ENCODE measurements around the gene KRTAP9-7. TPM values are rescaled to one million over a fixed set of nuclear protein-coding genes. Genes with fewer than 3 reads are reported as not detected.

The KRTAP9-7 gene
- total RNA-seq, 4 donors from 2014 or later = not detected

GRCh38 chr17:41271858-41272257, 3.6 kb upstream of the KRTAP9-7 start:
- intact Hi-C loops (cut with DNase I) = no loop called here
- Histone ChIP-seq H3K27ac (replicated peaks in 1 of 4) (no peak overlapping the region), H3K27me3 (peaks cover 0 to 10% (median 0%) of the 10 kb centered on the region in 4 donors), H3K36me3 (no peaks in the 10 kb centered on the region), H3K4me3 (no peak overlapping the region), H3K4me1 (no peaks in the 10 kb centered on the region), H3K9me3 (no peaks in the 10 kb centered on the region)
- 88% methylated on average over 1 of the region's 1 CpG for WGBS
- TF ChIP-seq CTCF (IDR thresholded peaks at IDR 0.05) = no peak
- no peak for TF ChIP-seq POLR2AphosphoS5 (IDR thresholded peaks at IDR 0.05)
- no peak for TF ChIP-seq POLR2A (IDR thresholded peaks at IDR 0.05; ENCODE audit: low read depth)
- no peak for TF ChIP-seq EP300 (IDR thresholded peaks at IDR 0.05)
- no peak for DNase-seq (ENCODE audit: extremely low spot score)

- no peak for TF ChIP-seq POLR2AphosphoS5 (IDR thresholded peaks at IDR 0.05)
- TF ChIP-seq POLR2A (IDR thresholded peaks at IDR 0.05; ENCODE audit: low read depth) = no peak
- no peak for TF ChIP-seq EP300 (IDR thresholded peaks at IDR 0.05)
- no peak for TF ChIP-seq CTCF (IDR thresholded peaks at IDR 0.05)
- no peaks in the 10 kb centered on the region for H3K4me1 ChIP-seq
These were observed 2.9 kb downstream of the KRTAP9-7 start for GRCh38 chr17:41278176-41278955.

GRCh38 chr17:41284043-41284442, 8.5 kb downstream of the KRTAP9-7 start:
- DNase-seq (ENCODE audit: extremely low spot score) = no peak
- H3K27me3 ChIP-seq = peaks cover 0 to 4% (median 0%) of the 10 kb centered on the region in 4 donors
- TF ChIP-seq EP300 (IDR thresholded peaks at IDR 0.05) = no peak
- no peak overlapping the region for H3K27ac ChIP-seq (replicated peaks in 1 of 4)
- 36% methylated on average over 3 of the region's 3 CpGs for WGBS
- H3K9me3 ChIP-seq = no peaks in the 10 kb centered on the region
- H3K4me1 ChIP-seq = peaks cover 0 to 11% (median 10%) of the 10 kb centered on the region in 4 donors
- no peaks in the 10 kb centered on the region for H3K36me3 ChIP-seq
- no peak overlapping the region for H3K4me3 ChIP-seq
- intact Hi-C loops (cut with DNase I) = no loop called here

More at GRCh38 chr17:41278176-41278955, 2.9 kb downstream of the KRTAP9-7 start:
- Histone ChIP-seq H3K36me3 (no peaks in the 10 kb centered on the region), H3K9me3 (no peaks in the 10 kb centered on the region), H3K27me3 (peaks cover 0 to 10% (median 2%) of the 10 kb centered on the region in 4 donors), H3K4me3 (no peak overlapping the region), H3K27ac (replicated peaks in 1 of 4) (no peak overlapping the region)
- DNase-seq (ENCODE audit: extremely low spot score) = no peak
- intact Hi-C loops (cut with DNase I) = no loop called here
- WGBS = 85% methylated on average over 3 of the region's 3 CpGs

- H3K9me3 ChIP-seq = no peaks in the 10 kb centered on the region
- TF ChIP-seq CTCF (IDR thresholded peaks at IDR 0.05) = no peak
- no peak for TF ChIP-seq EP300 (IDR thresholded peaks at IDR 0.05)
- TF ChIP-seq POLR2A (IDR thresholded peaks at IDR 0.05; ENCODE audit: low read depth) = no peak
- no peak for TF ChIP-seq POLR2AphosphoS5 (IDR thresholded peaks at IDR 0.05)
- H3K4me3 ChIP-seq = no peak overlapping the region
- no peaks in the 10 kb centered on the region for H3K36me3 ChIP-seq
- peaks cover 0 to 4% (median 0%) of the 10 kb centered on the region in 4 donors for H3K27me3 ChIP-seq
- H3K4me1 ChIP-seq = peaks cover 0 to 11% (median 10%) of the 10 kb centered on the region in 4 donors
- intact Hi-C loops (cut with DNase I) = no loop called here
- H3K27ac ChIP-seq (replicated peaks in 1 of 4) = no peak overlapping the region
- 19% methylated on average over 2 of the region's 2 CpGs for WGBS
- DNase-seq (ENCODE audit: extremely low spot score) = no peak
These were observed 9.0 kb downstream of the KRTAP9-7 start for GRCh38 chr17:41284546-41284945.

GRCh38 chr17:41287050-41287449, 11.6 kb downstream of the KRTAP9-7 start:
- 86% methylated on average over 3 of the region's 3 CpGs for WGBS
- Histone ChIP-seq H3K36me3 (no peaks in the 10 kb centered on the region), H3K27ac (replicated peaks in 1 of 4) (no peak overlapping the region), H3K4me1 (peaks cover 0 to 11% (median 10%) of the 10 kb centered on the region in 4 donors), H3K27me3 (peaks cover 0 to 12% (median 2%) of the 10 kb centered on the region in 4 donors), H3K4me3 (no peak overlapping the region), H3K9me3 (no peaks in the 10 kb centered on the region)
- intact Hi-C loops (cut with DNase I) = no loop called here
- no peak for DNase-seq (ENCODE audit: extremely low spot score)
- TF ChIP-seq POLR2AphosphoS5 (IDR thresholded peaks at IDR 0.05) (no peak), CTCF (IDR thresholded peaks at IDR 0.05) (no peak), POLR2A (IDR thresholded peaks at IDR 0.05; ENCODE audit: low read depth) (no peak), EP300 (IDR thresholded peaks at IDR 0.05) (no peak)

Data from esophagus muscularis mucosa (tissue), 4 donors.